Measurements from ENCODE around the gene SPATA16.

The SPATA16 gene

DNA sequence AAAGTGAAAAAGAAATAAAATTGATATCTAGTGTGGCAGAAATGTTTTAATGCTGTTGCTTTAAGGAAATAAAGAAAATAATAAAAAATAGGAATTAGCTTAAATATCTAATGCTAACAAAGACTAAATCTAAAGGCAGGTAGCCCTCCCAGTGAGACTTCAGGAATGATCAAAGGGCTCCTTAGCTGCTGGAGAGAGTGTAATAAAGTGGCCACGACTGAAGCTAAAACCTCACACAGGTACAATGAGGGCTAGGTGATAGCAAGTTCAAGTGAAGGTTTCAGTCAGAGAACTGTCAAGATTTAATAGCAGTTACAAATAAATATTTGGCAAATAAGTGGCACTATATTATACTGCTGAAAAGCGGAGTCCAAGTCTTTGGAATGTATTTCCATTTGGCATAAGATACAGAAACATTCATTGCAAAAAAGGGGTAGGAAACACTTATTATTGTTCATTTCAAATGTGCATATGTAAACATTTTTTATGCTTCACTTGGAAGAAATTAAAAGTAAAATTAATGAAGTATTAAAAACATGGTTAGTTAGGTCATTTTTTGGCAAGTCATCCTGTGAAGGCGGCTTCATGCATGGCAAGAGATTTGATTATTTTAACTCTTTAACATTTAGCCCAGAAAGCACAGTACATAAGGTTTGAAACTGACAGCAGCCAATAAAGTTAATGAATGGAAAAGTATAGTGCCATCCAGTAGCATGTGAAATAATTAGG, 222.3 kb downstream of the SPATA16 start:
- H3K27ac ChIP-seq (ENCODE audit: low read depth, low read length) = no peak overlapping the region
- no peaks in the 10 kb centered on the region for H3K4me1 ChIP-seq (ENCODE audit: control insufficient read depth, low read length)
- no peaks in the 10 kb centered on the region for H3F3A ChIP-seq (ENCODE audit: control insufficient read depth, insufficient read depth)
- TF ChIP-seq, protein P1, sequence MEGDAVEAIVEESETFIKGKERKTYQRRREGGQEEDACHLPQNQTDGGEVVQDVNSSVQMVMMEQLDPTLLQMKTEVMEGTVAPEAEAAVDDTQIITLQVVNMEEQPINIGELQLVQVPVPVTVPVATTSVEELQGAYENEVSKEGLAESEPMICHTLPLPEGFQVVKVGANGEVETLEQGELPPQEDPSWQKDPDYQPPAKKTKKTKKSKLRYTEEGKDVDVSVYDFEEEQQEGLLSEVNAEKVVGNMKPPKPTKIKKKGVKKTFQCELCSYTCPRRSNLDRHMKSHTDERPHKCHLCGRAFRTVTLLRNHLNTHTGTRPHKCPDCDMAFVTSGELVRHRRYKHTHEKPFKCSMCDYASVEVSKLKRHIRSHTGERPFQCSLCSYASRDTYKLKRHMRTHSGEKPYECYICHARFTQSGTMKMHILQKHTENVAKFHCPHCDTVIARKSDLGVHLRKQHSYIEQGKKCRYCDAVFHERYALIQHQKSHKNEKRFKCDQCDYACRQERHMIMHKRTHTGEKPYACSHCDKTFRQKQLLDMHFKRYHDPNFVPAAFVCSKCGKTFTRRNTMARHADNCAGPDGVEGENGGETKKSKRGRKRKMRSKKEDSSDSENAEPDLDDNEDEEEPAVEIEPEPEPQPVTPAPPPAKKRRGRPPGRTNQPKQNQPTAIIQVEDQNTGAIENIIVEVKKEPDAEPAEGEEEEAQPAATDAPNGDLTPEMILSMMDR (IDR thresholded peaks at IDR 0.05; ENCODE audit: low read depth, low read length, poor library complexity, severe bottlenecking) = no peak
- no peak for TF ChIP-seq EZH2phosphoT487 (IDR thresholded peaks at IDR 0.05; ENCODE audit: borderline replicate concordance, low read length)
- H3K9me2 ChIP-seq (replicated peaks; ENCODE audit: control insufficient read depth, low read length) = no peaks in the 10 kb centered on the region
- H3K36me3 ChIP-seq (ENCODE audit: control insufficient read depth, low read length) = no peaks in the 10 kb centered on the region
- H4K20me1 ChIP-seq (ENCODE audit: control insufficient read depth, insufficient read depth, low read depth, low read length) = no peaks in the 10 kb centered on the region
- peaks cover 3% of the 10 kb centered on the region for H3K27me3 ChIP-seq (ENCODE audit: control insufficient read depth, low read length)
- no peak overlapping the region for H3K4me2 ChIP-seq (ENCODE audit: low read length)
- no peaks in the 10 kb centered on the region for H3K9me3 ChIP-seq (ENCODE audit: control insufficient read depth, insufficient read depth, low read length)
- no peaks in the 10 kb centered on the region for H3K79me2 ChIP-seq (ENCODE audit: control insufficient read depth, low read length)
- no peak overlapping the region for H3K4me3 ChIP-seq (ENCODE audit: low read length)

DNA sequence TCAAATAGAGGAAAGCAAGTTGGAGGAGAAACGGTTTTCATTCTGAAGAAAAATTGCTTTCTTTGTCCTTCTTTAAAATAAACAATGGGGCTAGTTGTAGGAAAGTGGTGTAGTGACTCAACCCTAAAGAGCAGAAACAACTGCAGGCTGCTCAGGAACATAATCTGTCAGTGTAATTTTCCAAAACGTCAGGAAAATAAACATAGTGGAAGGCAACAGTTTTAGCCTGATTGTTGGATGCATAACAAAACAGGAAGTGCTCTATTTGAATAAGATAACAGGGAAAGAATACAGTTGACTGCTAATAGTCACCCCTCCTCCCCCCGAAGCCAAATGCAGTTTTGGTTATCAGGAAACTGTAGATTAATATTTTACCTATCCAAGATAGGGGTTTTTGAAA, 222.9 kb downstream of the SPATA16 start:
- no peaks in the 10 kb centered on the region for H3K36me3 ChIP-seq (ENCODE audit: control insufficient read depth, low read length)
- H3K27me3 ChIP-seq (ENCODE audit: control insufficient read depth, low read length) = peaks cover 3% of the 10 kb centered on the region
- H3K4me2 ChIP-seq (ENCODE audit: low read length) = no peak overlapping the region
- H3K9me3 ChIP-seq (ENCODE audit: control insufficient read depth, insufficient read depth, low read length) = no peaks in the 10 kb centered on the region
- no peaks in the 10 kb centered on the region for H3F3A ChIP-seq (ENCODE audit: control insufficient read depth, insufficient read depth)
- H4K20me1 ChIP-seq (ENCODE audit: control insufficient read depth, insufficient read depth, low read depth, low read length) = no peaks in the 10 kb centered on the region
- H3K79me2 ChIP-seq (ENCODE audit: control insufficient read depth, low read length) = no peaks in the 10 kb centered on the region
- no peak overlapping the region for H3K4me3 ChIP-seq (ENCODE audit: low read length)
- H3K9me2 ChIP-seq (replicated peaks; ENCODE audit: control insufficient read depth, low read length) = no peaks in the 10 kb centered on the region
- no peaks in the 10 kb centered on the region for H3K4me1 ChIP-seq (ENCODE audit: control insufficient read depth, low read length)
- no peak overlapping the region for H3K27ac ChIP-seq (ENCODE audit: low read depth, low read length)
- TF ChIP-seq, protein P1 (IDR thresholded peaks at IDR 0.05; ENCODE audit: low read depth, low read length, poor library complexity, severe bottlenecking) = no peak
- no peak for TF ChIP-seq EZH2phosphoT487 (IDR thresholded peaks at IDR 0.05; ENCODE audit: borderline replicate concordance, low read length)

DNA sequence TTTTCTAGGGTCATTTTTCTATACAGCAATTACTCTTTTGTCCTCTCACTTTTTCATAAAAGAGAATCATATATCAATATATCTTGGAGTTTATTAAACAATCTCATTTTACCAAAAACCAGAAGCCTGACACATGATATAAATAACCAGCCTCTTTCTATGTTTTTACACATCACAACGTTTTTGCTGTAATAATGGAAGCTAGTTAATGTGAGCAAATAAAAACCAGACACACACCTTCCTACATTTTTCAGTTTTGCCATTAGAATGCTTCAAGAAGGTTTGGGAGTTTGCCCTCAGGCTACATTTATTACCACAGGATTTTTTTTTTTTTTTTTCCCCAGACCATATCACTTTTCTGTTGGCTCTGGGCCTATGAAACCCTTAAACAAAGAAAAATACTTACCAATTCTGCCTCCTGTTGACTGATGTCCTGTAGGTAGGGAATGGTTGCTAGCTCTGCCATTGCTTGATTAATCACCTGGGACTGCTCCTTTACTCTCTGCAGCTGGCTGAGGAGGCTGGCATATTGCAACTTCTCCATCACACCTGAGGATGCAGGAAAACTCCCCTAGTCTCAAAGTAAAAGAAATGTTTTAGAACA, 225.0 kb downstream of the SPATA16 start:
- Histone ChIP-seq H3K9me2 (replicated peaks; ENCODE audit: control insufficient read depth, low read length) (no peaks in the 10 kb centered on the region), H3K36me3 (ENCODE audit: control insufficient read depth, low read length) (no peaks in the 10 kb centered on the region), H3K27me3 (ENCODE audit: control insufficient read depth, low read length) (peaks cover 3% of the 10 kb centered on the region), H3K27ac (ENCODE audit: low read depth, low read length) (no peak overlapping the region), H4K20me1 (ENCODE audit: control insufficient read depth, insufficient read depth, low read depth, low read length) (no peaks in the 10 kb centered on the region), H3K4me1 (ENCODE audit: control insufficient read depth, low read length) (no peaks in the 10 kb centered on the region), H3K79me2 (ENCODE audit: control insufficient read depth, low read length) (no peaks in the 10 kb centered on the region), H3F3A (ENCODE audit: control insufficient read depth, insufficient read depth) (no peaks in the 10 kb centered on the region), H3K4me2 (ENCODE audit: low read length) (no peak overlapping the region), H3K4me3 (ENCODE audit: low read length) (no peak overlapping the region), H3K9me3 (ENCODE audit: control insufficient read depth, insufficient read depth, low read length) (no peaks in the 10 kb centered on the region)
- TF ChIP-seq, protein P1 (IDR thresholded peaks at IDR 0.05; ENCODE audit: low read depth, low read length, poor library complexity, severe bottlenecking) = no peak
- TF ChIP-seq EZH2phosphoT487 (IDR thresholded peaks at IDR 0.05; ENCODE audit: borderline replicate concordance, low read length) = no peak

Measured in DOHH2 (cell line).